Activated CD8-positive, alpha-beta memory T cell treated with anti-CD3 and anti-CD28 coated beads for 24 hours (primary cell): ENCODE measurements around the gene ART3.
A peak's percentile ranks its signal among the peaks of the same experiment; 100 is the strongest.
"Not testable (repeated sequence)": the region's sequence is repeated elsewhere in the genome, so short reads cannot be mapped to it uniquely, and the experiment has no call there.

Experiments
- DNase-seq: peaks from one replicate; pipeline ENCODE4 v3.0.0-alpha.2; 2020

ART3 gene

GRCh38 chr4:76074468-76074867, at the start of gene ART3:
TSS of gene ART3 (plus strand) at chr4:76074709. CDS start at chr4:76075890, 1,181 bp downstream.
- no peak for DNase-seq

- no peak for DNase-seq
Observed at GRCh38 chr4:76028350-76028765, 46.2 kb upstream of the ART3 start.

GRCh38 chr4:76029300-76029699, 45.2 kb upstream of the ART3 start:
- no peak for DNase-seq

- DNase-seq, result no peak
Observed at GRCh38 chr4:76035141-76035540, 39.4 kb upstream of the ART3 start.

GRCh38 chr4:76035799-76036380, 38.6 kb upstream of the ART3 start, which contains the start of gene CXCL11:
TSS of gene CXCL11 (minus strand) at chr4:76036070. CDS start at chr4:76035987, 83 bp downstream.
- DNase-seq, result no peak

GRCh38 chr4:76036855-76037254, 37.7 kb upstream of the ART3 start:
- DNase-seq, result no peak

- not testable (repeated sequence) for DNase-seq
Observed at GRCh38 chr4:76042241-76042998, 32.1 kb upstream of the ART3 start.

- DNase-seq, result not testable (repeated sequence)
Observed at GRCh38 chr4:76043306-76043705, 31.2 kb upstream of the ART3 start.

- DNase-seq, result not testable (repeated sequence)
Observed at GRCh38 chr4:76044686-76045085, 29.8 kb upstream of the ART3 start.

GRCh38 chr4:76049860-76050416, 24.6 kb upstream of the ART3 start:
- not testable (repeated sequence) for DNase-seq

- DNase-seq, result not testable (repeated sequence)
Observed at GRCh38 chr4:76050560-76051050, 23.9 kb upstream of the ART3 start.

GRCh38 chr4:76053730-76054129, 20.8 kb upstream of the ART3 start:
- no peak for DNase-seq

- no peak for DNase-seq
Observed at GRCh38 chr4:76055016-76055415, 19.5 kb upstream of the ART3 start.

GRCh38 chr4:76055421-76055820, 19.1 kb upstream of the ART3 start:
- DNase-seq, result no peak

GRCh38 chr4:76058302-76058701, 16.2 kb upstream of the ART3 start:
- no peak for DNase-seq

- DNase-seq, result no peak
Observed at GRCh38 chr4:76058888-76059426, 15.6 kb upstream of the ART3 start.

- DNase-seq, result no peak
Observed at GRCh38 chr4:76059750-76060149, 14.8 kb upstream of the ART3 start.

GRCh38 chr4:76060506-76060905, 14.0 kb upstream of the ART3 start:
- no peak for DNase-seq

GRCh38 chr4:76061421-76061820, 13.1 kb upstream of the ART3 start:
- DNase-seq, result no peak

GRCh38 chr4:76061982-76062381, 12.5 kb upstream of the ART3 start:
- DNase-seq, result no peak

- no peak for DNase-seq
Observed at GRCh38 chr4:76066546-76066945, 8.0 kb upstream of the ART3 start.

- DNase-seq, result peak; percentile 80
Observed at GRCh38 chr4:76067652-76068286, 6.7 kb upstream of the ART3 start.

GRCh38 chr4:76072760-76073159, 1.7 kb upstream of the ART3 start:
- no peak for DNase-seq
